22Rv1 (cell line): ENCODE measurements around the gene ESR1.

Experiments
- ZFX ChIP-seq: fragments of 450-650 bp; IDR thresholded peaks from 2 replicates; pipeline ENCODE4 v1.6.1; 2017; ENCODE audit warnings: antibody characterized with exemption, borderline replicate concordance
- TF ChIP-seq, protein P1 (sequence below): fragments of 450-650 bp; IDR thresholded peaks from 2 replicates; pipeline ENCODE4 v1.5.1; 2017; ENCODE audit warnings: mild to moderate bottlenecking

DNA sequence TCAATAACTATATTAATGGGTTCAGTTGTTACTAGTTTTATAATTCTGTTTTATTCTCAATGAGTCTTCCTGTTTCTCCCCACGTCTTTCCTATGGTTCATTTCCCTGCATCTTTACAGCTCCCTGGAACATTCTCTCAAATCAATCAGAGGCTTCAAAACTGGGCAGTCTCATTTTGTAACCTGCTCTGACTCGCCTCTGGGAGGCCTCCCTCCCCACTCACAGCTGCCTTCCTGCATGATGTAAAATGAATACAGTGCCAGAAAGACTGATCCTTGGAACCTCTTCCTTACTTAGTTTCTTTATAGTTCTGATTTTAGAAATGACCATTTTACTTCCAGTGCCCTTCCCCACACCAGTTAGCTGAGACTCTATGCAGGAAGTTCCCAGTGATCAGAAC lies 103.9 kb downstream of the ESR1 start:
- TF ChIP-seq, protein P1, sequence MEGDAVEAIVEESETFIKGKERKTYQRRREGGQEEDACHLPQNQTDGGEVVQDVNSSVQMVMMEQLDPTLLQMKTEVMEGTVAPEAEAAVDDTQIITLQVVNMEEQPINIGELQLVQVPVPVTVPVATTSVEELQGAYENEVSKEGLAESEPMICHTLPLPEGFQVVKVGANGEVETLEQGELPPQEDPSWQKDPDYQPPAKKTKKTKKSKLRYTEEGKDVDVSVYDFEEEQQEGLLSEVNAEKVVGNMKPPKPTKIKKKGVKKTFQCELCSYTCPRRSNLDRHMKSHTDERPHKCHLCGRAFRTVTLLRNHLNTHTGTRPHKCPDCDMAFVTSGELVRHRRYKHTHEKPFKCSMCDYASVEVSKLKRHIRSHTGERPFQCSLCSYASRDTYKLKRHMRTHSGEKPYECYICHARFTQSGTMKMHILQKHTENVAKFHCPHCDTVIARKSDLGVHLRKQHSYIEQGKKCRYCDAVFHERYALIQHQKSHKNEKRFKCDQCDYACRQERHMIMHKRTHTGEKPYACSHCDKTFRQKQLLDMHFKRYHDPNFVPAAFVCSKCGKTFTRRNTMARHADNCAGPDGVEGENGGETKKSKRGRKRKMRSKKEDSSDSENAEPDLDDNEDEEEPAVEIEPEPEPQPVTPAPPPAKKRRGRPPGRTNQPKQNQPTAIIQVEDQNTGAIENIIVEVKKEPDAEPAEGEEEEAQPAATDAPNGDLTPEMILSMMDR: no peak
- TF ChIP-seq ZFX: no peak
